RWPE2 (cell line): ENCODE results near the gene LRRC71.

Experiments used
- ATAC-seq: fragments of 200-7000 bp; cut with Tn5 transposase; 3 replicates; pipeline ENCODE4 v1.9.1; 2021; ENCODE audit warnings: low read depth
- DNase-seq: peaks from one replicate; pipeline ENCODE4 v3.0.0-alpha.2; 2020; ENCODE audit warnings: low spot score
- H3K27ac ChIP-seq: fragments of 450-650 bp; 2 replicates; pipeline ENCODE4 v1.5.1; 2017; ENCODE audit warnings: mild to moderate bottlenecking; ENCODE audit not compliant: poor library complexity, severe bottlenecking
- H3K27me3 ChIP-seq: fragments of 250-450 bp; sonication (Bioruptor Pico); 2 replicates; pipeline ENCODE4 v1.5.1; 2021; ENCODE audit warnings: mild to moderate bottlenecking, moderate library complexity; ENCODE audit not compliant: insufficient read depth, poor library complexity, severe bottlenecking
- H3K36me3 ChIP-seq: fragments of 250-450 bp; sonication (Bioruptor Pico); 2 replicates; pipeline ENCODE4 v1.5.1; 2020; ENCODE audit warnings: low read depth, mild to moderate bottlenecking, moderate library complexity
- H3K4me1 ChIP-seq: fragments of 250-450 bp; sonication (Bioruptor Pico); 2 replicates; pipeline ENCODE4 v1.5.1; 2021; ENCODE audit warnings: mild to moderate bottlenecking, moderate library complexity; ENCODE audit not compliant: insufficient read depth, poor library complexity, severe bottlenecking
- H3K4me3 ChIP-seq: fragments of 250-450 bp; sonication (Bioruptor Pico); 2 replicates; pipeline ENCODE4 v1.5.1; 2021; ENCODE audit warnings: mild to moderate bottlenecking, moderate library complexity; ENCODE audit not compliant: severe bottlenecking
- H3K9me3 ChIP-seq: fragments of 250-450 bp; sonication (Bioruptor Pico); 2 replicates; pipeline ENCODE4 v1.5.1; 2021; ENCODE audit warnings: mild to moderate bottlenecking, moderate library complexity; ENCODE audit not compliant: severe bottlenecking
- CTCF ChIP-seq: fragments of 450-650 bp; IDR thresholded peaks from one replicate; pipeline ENCODE4 v1.5.1; 2017; ENCODE audit warnings: mild to moderate bottlenecking, moderate library complexity; ENCODE audit not compliant: poor library complexity, severe bottlenecking

Gene LRRC71

GRCh38 chr1:156912310-156912709 is 8.1 kb upstream of the LRRC71 start:
- no peak for TF ChIP-seq CTCF
- Histone ChIP-seq H3K27ac (no peak overlapping the region), H3K36me3 (peaks cover 64% of the 10 kb centered on the region)

DNA sequence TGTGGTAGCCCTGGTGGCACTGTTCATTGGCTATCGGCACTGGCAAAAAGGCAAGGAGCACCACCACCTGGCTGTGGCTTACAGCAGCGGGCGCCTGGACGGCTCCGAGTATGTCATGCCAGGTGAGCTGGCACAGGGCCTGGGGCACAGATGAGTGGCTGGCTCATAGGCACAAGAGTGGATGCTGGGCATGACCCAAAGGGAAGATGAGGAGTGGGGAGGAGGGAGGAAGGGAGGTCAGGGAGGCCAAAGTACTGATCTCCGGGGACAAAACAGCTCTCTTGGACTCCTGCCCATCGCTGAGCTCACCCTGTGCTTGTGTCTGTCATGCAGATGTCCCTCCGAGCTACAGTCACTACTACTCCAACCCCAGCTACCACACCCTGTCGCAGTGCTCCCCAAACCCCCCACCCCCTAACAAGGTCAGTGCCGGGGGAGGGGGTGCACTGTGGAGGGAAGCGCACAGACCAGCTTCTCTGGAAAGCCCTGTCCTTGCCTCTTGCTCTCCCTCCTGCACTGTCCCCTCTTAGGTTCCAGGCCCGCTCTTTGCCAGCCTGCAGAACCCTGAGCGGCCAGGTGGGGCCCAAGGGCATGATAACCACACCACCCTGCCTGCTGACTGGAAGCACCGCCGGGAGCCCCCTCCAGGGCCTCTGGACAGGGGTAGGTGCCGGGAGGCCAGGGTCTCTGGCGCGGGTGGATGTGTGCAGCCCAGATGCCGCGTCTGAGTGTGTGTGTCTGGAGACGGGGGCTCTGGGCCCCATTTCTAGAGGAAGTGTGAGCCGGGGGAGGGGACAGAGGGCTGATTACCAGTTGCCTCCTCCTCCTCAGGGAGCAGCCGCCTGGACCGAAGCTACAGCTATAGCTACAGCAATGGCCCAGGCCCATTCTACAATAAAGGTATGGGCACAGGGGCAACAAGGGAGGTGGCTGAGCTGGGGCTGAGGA is 7.3 kb upstream of the LRRC71 start:
- DNase-seq (no peak), ATAC-seq (no peak)
- Histone ChIP-seq H3K27me3 (no peaks in the 10 kb centered on the region), H3K36me3 (peaks cover 64% of the 10 kb centered on the region), H3K4me3 (no peak overlapping the region), H3K27ac (no peak overlapping the region), H3K4me1 (no peaks in the 10 kb centered on the region), H3K9me3 (peaks cover under 1% of the 10 kb centered on the region)
- peak; percentile 15 for TF ChIP-seq CTCF

More at GRCh38 chr1:156912310-156912709, 8.1 kb upstream of the LRRC71 start:
- Histone ChIP-seq H3K9me3 (no peaks in the 10 kb centered on the region), H3K4me1 (peaks cover under 1% of the 10 kb centered on the region), H3K4me3 (no peak overlapping the region), H3K27me3 (no peaks in the 10 kb centered on the region)
- DNase-seq (no peak), ATAC-seq (no peak)

- Histone ChIP-seq H3K27me3 (no peaks in the 10 kb centered on the region), H3K4me1 (no peaks in the 10 kb centered on the region), H3K27ac (no peak overlapping the region), H3K36me3 (peaks cover 60% of the 10 kb centered on the region), H3K9me3 (peaks cover 4% of the 10 kb centered on the region), H3K4me3 (no peak overlapping the region)
- TF ChIP-seq CTCF, result no peak
- DNase-seq (no peak), ATAC-seq (no peak)
Measured at GRCh38 chr1:156913809-156914387, 6.5 kb upstream of the LRRC71 start.

DNA sequence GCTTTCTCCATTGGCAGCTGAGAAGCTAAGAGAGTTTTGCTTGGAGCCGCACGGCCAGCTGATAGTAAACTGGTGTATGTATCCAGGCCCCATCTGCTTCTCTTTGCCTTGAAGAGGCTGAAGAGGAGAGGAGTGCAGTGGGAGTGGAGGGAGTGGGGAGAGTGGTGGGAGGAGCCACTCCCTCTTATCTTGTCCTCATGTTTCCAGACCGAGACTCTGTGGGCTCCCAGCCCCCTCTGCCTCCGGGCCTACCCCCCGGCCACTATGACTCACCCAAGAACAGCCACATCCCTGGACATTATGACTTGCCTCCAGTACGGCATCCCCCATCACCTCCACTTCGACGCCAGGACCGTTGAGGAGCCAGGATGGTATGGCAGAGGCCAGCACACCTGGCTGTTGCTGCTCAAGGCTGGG is 6.0 kb upstream of the LRRC71 start:
- no peak for TF ChIP-seq CTCF
- no peak for DNase-seq
- H3K4me3 ChIP-seq, result no peak overlapping the region
- H3K27me3 ChIP-seq, result no peaks in the 10 kb centered on the region
- peaks cover 56% of the 10 kb centered on the region for H3K36me3 ChIP-seq
- H3K9me3 ChIP-seq, result peaks cover 4% of the 10 kb centered on the region
- no peak for ATAC-seq
- H3K4me1 ChIP-seq, result no peaks in the 10 kb centered on the region
- no peak overlapping the region for H3K27ac ChIP-seq
